H1 (cell line): ENCODE measurements around the gene LRP1. TPM values are rescaled to one million over a fixed set of nuclear protein-coding genes. Genes with fewer than 3 reads are reported as not detected.
A peak's percentile ranks its signal among the peaks of the same experiment; 100 is the strongest.

Experiments
- ASH2L ChIP-seq: fragments of 200-600, 300-600 bp; sonication (generic); IDR thresholded peaks from one replicate; pipeline ENCODE4 v1.7.1; 2017; ENCODE audit warnings: low read length
- BACH1 ChIP-seq: IDR thresholded peaks from 2 replicates; pipeline ENCODE4 v1.6.1; 2012; ENCODE audit warnings: low read length, improper control_type of control experiment
- BCL11A ChIP-seq, 2 experiments: IDR thresholded peaks; one replicate each; pipeline ENCODE4 v1.6.1; 2011; ENCODE audit warnings: low read depth in 2 of 2, low read length in 2 of 2, mild to moderate bottlenecking in 2 of 2
- CBX5 ChIP-seq: fragments of 300-800, 300-1000 bp; sonication (generic); IDR thresholded peaks from 2 replicates; pipeline ENCODE4 v1.7.1; 2016; ENCODE audit warnings: antibody characterized with exemption, low read length, low read depth
- CBX8 ChIP-seq: fragments of 300-800, 300-1000 bp; sonication (generic); IDR thresholded peaks from 2 replicates; pipeline ENCODE4 v1.7.1; 2016; ENCODE audit warnings: low read depth, low read length, borderline replicate concordance
- CEBPB ChIP-seq: IDR thresholded peaks from 2 replicates; pipeline ENCODE4 v1.6.1; 2012; ENCODE audit warnings: low read depth, low read length
- CREB1 ChIP-seq: IDR thresholded peaks from 2 replicates; pipeline ENCODE4 v1.6.1; 2012; ENCODE audit warnings: inconsistent platforms
- CTBP2 ChIP-seq: IDR thresholded peaks from 2 replicates; pipeline ENCODE4 v1.7.0; 2011; ENCODE audit warnings: borderline replicate concordance, mild to moderate bottlenecking, moderate library complexity, mixed read lengths, low read length; ENCODE audit not compliant: insufficient read depth, insufficient read length
- CTCF ChIP-seq, 3 experiments: IDR thresholded peaks; 1 replicate in 2 of 3; 2 replicates in 1 of 3; pipeline versions ENCODE4 v1.5.1 to v1.6.1; 2011; ENCODE audit warnings: low read length in 3 of 3, mild to moderate bottlenecking in 3 of 3, inconsistent platforms in 2 of 3, low read depth in 1 of 3, moderate library complexity in 1 of 3; ENCODE audit not compliant: insufficient read depth in 1 of 3; ENCODE audit errors: control extremely low read depth in 1 of 3
- EP300 ChIP-seq, 2 experiments: IDR thresholded peaks; 1 replicate in 1 of 2; 2 replicates in 1 of 2; pipeline ENCODE4 v1.6.1; 2011 to 2012; ENCODE audit warnings: low read depth in 2 of 2, low read length in 2 of 2, mild to moderate bottlenecking in 2 of 2, borderline replicate concordance in 1 of 2, inconsistent platforms in 1 of 2, moderate library complexity in 1 of 2
- GTF2F1 ChIP-seq: IDR thresholded peaks from 2 replicates; pipeline ENCODE4 v1.6.1; 2012; ENCODE audit warnings: low read depth, low read length, improper control_type of control experiment, borderline replicate concordance
- HDAC6 ChIP-seq: IDR thresholded peaks from one replicate; pipeline ENCODE4 v1.7.1; 2012; ENCODE audit warnings: low read depth, mild to moderate bottlenecking, inconsistent platforms, low read length, moderate library complexity
- JUN ChIP-seq: IDR thresholded peaks from 2 replicates; pipeline ENCODE4 v1.6.1; 2011; ENCODE audit warnings: low read depth, mild to moderate bottlenecking, improper control_type of control experiment, low read length
- KDM5A ChIP-seq: fragments of 200-600 bp; IDR thresholded peaks from 2 replicates; pipeline ENCODE4 v1.7.1; 2012; ENCODE audit warnings: mild to moderate bottlenecking, low read length, inconsistent platforms, mixed read lengths
- NRF1 ChIP-seq: IDR thresholded peaks from 2 replicates; pipeline ENCODE4 v1.6.1; 2011; ENCODE audit warnings: mild to moderate bottlenecking, low read depth, low read length, improper control_type of control experiment
- SIN3A ChIP-seq, 2 experiments: IDR thresholded peaks in 1 of 2; conservative IDR thresholded peaks in 1 of 2; 2 replicates each; pipeline ENCODE4 v1.6.1; 2011 to 2012; ENCODE audit warnings: low read length in 2 of 2, improper control_type of control experiment in 1 of 2, low read depth in 1 of 2, mild to moderate bottlenecking in 1 of 2
- SP1 ChIP-seq: IDR thresholded peaks from 2 replicates; pipeline ENCODE4 v1.6.1; 2011; ENCODE audit warnings: low read depth, low read length
- SP2 ChIP-seq: IDR thresholded peaks from 2 replicates; pipeline ENCODE4 v1.6.1; 2012; ENCODE audit warnings: mild to moderate bottlenecking, low read length, inconsistent platforms
- TAF7 ChIP-seq: optimal IDR thresholded peaks from 2 replicates; pipeline ENCODE3; 2011; ENCODE audit warnings: low read depth, mild to moderate bottlenecking, inconsistent platforms, low read length, moderate library complexity, borderline replicate concordance
- TBP ChIP-seq: IDR thresholded peaks from 2 replicates; pipeline ENCODE4 v1.6.1; 2011; ENCODE audit warnings: low read depth, low read length, improper control_type of control experiment
- TEAD4 ChIP-seq: IDR thresholded peaks from 2 replicates; pipeline ENCODE4 v1.6.1; 2012; ENCODE audit warnings: low read depth, low read length, inconsistent platforms, mixed read lengths
- YY1 ChIP-seq: IDR thresholded peaks from 2 replicates; pipeline ENCODE4 v1.6.1; 2011; ENCODE audit warnings: low read depth, mild to moderate bottlenecking, low read length
- ZNF274 ChIP-seq: IDR thresholded peaks from 2 replicates; pipeline ENCODE4 v1.7.0; 2012; ENCODE audit warnings: low read length, borderline replicate concordance; ENCODE audit errors: extremely low read depth
- polyA plus RNA-seq, 7 experiments: library from polyadenylated mRNA; depleted of rRNA in 3 of 7; stranded (reverse) in 5 of 7; unstranded in 2 of 7; fragments of >200 nt in 5 of 7; fragments of 200-250 nt in 2 of 7; gene quantifications; 1 replicate in 5 of 7; 2 replicates in 1 of 7; 4 replicates in 1 of 7; pipeline versions ENCODE4 v1.2.1 to v1.2.3, GENCODE V29; 2011 to 2013; ENCODE audit warnings: missing spikeins in 2 of 7, mixed read lengths in 2 of 7
- total RNA-seq: library from RNA; stranded (reverse); fragmentation: NEBNext Ultra II Directional; extraction: Animal tissue kit (Norgen Biotek cat#: 25700); gene quantifications from 2 replicates; pipeline ENCODE4 v1.2.1, GENCODE V29; 2021

Gene LRP1
- total and polyA plus RNA-seq, 2 of the 8 experiments (the other 6 are each of a cell fraction or from before 2014, with no cell fraction given) = 35.3 to 92.5 TPM

GRCh38 chr12:57238854-57239554 lies 110.7 kb downstream of the LRP1 start (continued):
- TF ChIP-seq CBX5 (no peak), SP1 (0 out of 2 replicates have a peak, but pooled peaks have one; percentile 37), NRF1 (no peak), BCL11A (IDR thresholded peaks at IDR 0.05; ENCODE audit: low read depth in 2 of 2, low read length in 2 of 2) (no peak), SIN3A (conservative IDR thresholded peaks at IDR 0.05 in 1 of 2, IDR thresholded peaks at IDR 0.05 in 1 of 2; ENCODE audit: low read depth in 1 of 2, low read length in 2 of 2) (peak in 1 of 2 experiments; percentile 55; a peak in 1 of 4 replicates), TAF7 (peak; percentile 94), TBP (peak; percentile 77), TEAD4 (no peak), ASH2L (peak; percentile 31), CTBP2 (no peak), CREB1 (peak; percentile 58), CEBPB (no peak; the same call in 1 of the 2 replicates), ZNF274 (no peak), JUN (no peak), YY1 (peak; percentile 75; the same call in 1 of the 2 replicates), EP300 (IDR thresholded peaks at IDR 0.05; ENCODE audit: borderline replicate concordance in 1 of 2, low read depth in 2 of 2, low read length in 2 of 2) (peak in 1 of 2 experiments; percentile 59; a peak in 1 of 3 replicates), KDM5A (no peak), CBX8 (no peak), BACH1 (no peak; the same call in 1 of the 2 replicates), SP2 (no peak), CTCF (IDR thresholded peaks at IDR 0.05; ENCODE audit: control extremely low read depth in 1 of 3, insufficient read depth in 1 of 3, low read depth in 1 of 3, low read length in 3 of 3) (peak in 2 of 3 experiments; percentile 100; a peak in 3 of 4 replicates), GTF2F1 (no peak), HDAC6 (no peak)
